ENCODE results near the gene KAZN. TPM values are rescaled to one million over a fixed set of nuclear protein-coding genes. Genes with fewer than 3 reads are reported as not detected.

KAZN gene
- total RNA-seq, 4 donors from 2014 or later, result 9.2 to 30.6 (median 21.2) TPM

GRCh38 chr1:15028102-15028501, 429.6 kb downstream of the KAZN start:
- DNase-seq (ENCODE audit: low spot score) (no peak), ATAC-seq (ENCODE audit: low FRiP score) (peak; percentile 37)
- TF ChIP-seq CTCF (IDR thresholded peaks at IDR 0.05), result no peak

- ATAC-seq (ENCODE audit: low FRiP score), result no peak
- DNase-seq (ENCODE audit: low spot score), result no peak
- no peak for TF ChIP-seq CTCF (IDR thresholded peaks at IDR 0.05)
Observed at GRCh38 chr1:15028616-15029015, 430.1 kb downstream of the KAZN start.

GRCh38 chr1:15029036-15029435, 430.6 kb downstream of the KAZN start:
- no peak for TF ChIP-seq CTCF (IDR thresholded peaks at IDR 0.05)
- no peak for ATAC-seq (ENCODE audit: low FRiP score)
- DNase-seq (ENCODE audit: low spot score), result no peak

GRCh38 chr1:15029786-15030185, 431.3 kb downstream of the KAZN start:
- no peak for TF ChIP-seq CTCF (IDR thresholded peaks at IDR 0.05)
- DNase-seq (ENCODE audit: low spot score) (no peak), ATAC-seq (ENCODE audit: low FRiP score) (no peak)

- no peak for ATAC-seq (ENCODE audit: low FRiP score)
Observed at GRCh38 chr1:15031251-15031933, 432.9 kb downstream of the KAZN start.

GRCh38 chr1:15033264-15033663, 434.8 kb downstream of the KAZN start:
- DNase-seq (ENCODE audit: low spot score) (no peak), ATAC-seq (ENCODE audit: low FRiP score) (no peak)
- TF ChIP-seq CTCF (IDR thresholded peaks at IDR 0.05), result no peak

More at GRCh38 chr1:15031251-15031933, 432.9 kb downstream of the KAZN start:
- no peak for TF ChIP-seq CTCF (IDR thresholded peaks at IDR 0.05)
- no peak for DNase-seq (ENCODE audit: low spot score)

- ATAC-seq (ENCODE audit: low FRiP score) (no peak), DNase-seq (ENCODE audit: low spot score) (no peak)
- TF ChIP-seq CTCF (IDR thresholded peaks at IDR 0.05), result no peak
Observed at GRCh38 chr1:15034656-15035055, 436.2 kb downstream of the KAZN start.

Data from omental fat pad (tissue), 4 donors.